A673 (cell line): ENCODE results near the gene PKP1. TPM values are rescaled to one million over a fixed set of nuclear protein-coding genes. Genes with fewer than 3 reads are reported as not detected.

Experiments used
- BruUV-seq: library from RNA; stranded (reverse); fragments of 400-500 nt; replicated peaks from 2 replicates; lab custom pipeline; 2021; lab: Mats Ljungman, UMichigan
- CTCF ChIA-PET: fragments of 300-600 bp; sonication (Branson Sonifier 250); formaldehyde crosslinking; loops from one replicate; lab custom pipeline; 2022; ENCODE audit warnings: antibody characterized with exemption; lab: Charles Lee
- POLR2A ChIA-PET: fragments of 300-600 bp; sonication (Branson Sonifier 250); formaldehyde crosslinking; loops from one replicate; lab custom pipeline; 2022; ENCODE audit warnings: antibody characterized with exemption; ENCODE audit not compliant: low non-redundant PET; lab: Charles Lee
- DNase-seq: peaks from one replicate; pipeline ENCODE4 v3.0.0-alpha.2; 2015; ENCODE audit warnings: low spot score
- H3K27ac ChIP-seq: fragments of 200-600 bp; sonication (generic); 2 replicates; pipeline ENCODE4 v1.5.1; 2016; ENCODE audit warnings: mixed run types, low read depth, mild to moderate bottlenecking, mixed read lengths, antibody characterized with exemption, low read length; ENCODE audit not compliant: poor library complexity, severe bottlenecking
- H3K27me3 ChIP-seq: fragments of 200-600 bp; sonication (generic); replicated peaks from 2 replicates; pipeline ENCODE4 v1.6.1; 2017; ENCODE audit warnings: mixed run types, low read depth, mild to moderate bottlenecking, mixed read lengths, antibody characterized with exemption, low read length; ENCODE audit not compliant: insufficient read depth, poor library complexity
- H3K36me3 ChIP-seq: fragments of 200-600 bp; sonication (generic); 2 replicates; pipeline ENCODE4 v1.6.1; 2016; ENCODE audit warnings: mixed run types, mild to moderate bottlenecking, mixed read lengths, antibody characterized with exemption, low read length; ENCODE audit not compliant: insufficient read depth, poor library complexity, severe bottlenecking
- H3K4me1 ChIP-seq: fragments of 200-600 bp; sonication (generic); 2 replicates; pipeline ENCODE4 v1.6.1; 2017; ENCODE audit warnings: mixed run types, mild to moderate bottlenecking, mixed read lengths, antibody characterized with exemption, low read length; ENCODE audit not compliant: insufficient read depth, poor library complexity, severe bottlenecking
- H3K4me3 ChIP-seq: fragments of 200-600 bp; sonication (generic); 2 replicates; pipeline ENCODE4 v1.5.1; 2016; ENCODE audit warnings: low read depth, mixed run types, mild to moderate bottlenecking, mixed read lengths, low read length; ENCODE audit not compliant: poor library complexity, severe bottlenecking
- H3K9me3 ChIP-seq: fragments of 200-600 bp; sonication (generic); 2 replicates; pipeline ENCODE4 v1.6.1; 2016; ENCODE audit warnings: mixed run types, low read depth, mild to moderate bottlenecking, mixed read lengths, antibody characterized with exemption, low read length; ENCODE audit not compliant: poor library complexity, severe bottlenecking
- EZH2 ChIP-seq: fragments of 200-600 bp; sonication (generic); IDR thresholded peaks from 2 replicates; pipeline ENCODE4 v1.6.1; 2017; ENCODE audit warnings: borderline replicate concordance, low read depth, mild to moderate bottlenecking, mixed read lengths, antibody characterized with exemption, low read length; ENCODE audit not compliant: poor library complexity, severe bottlenecking
- intact Hi-C: fragments of 100-400 bp; cut with micrococcal nuclease; formaldehyde crosslinking; loops from one replicate; pipeline ENCODE4 v1.10.0; 2022; ENCODE audit not compliant: unreplicated experiment
- total RNA-seq: library from RNA; stranded (reverse); gene quantifications from 2 replicates; pipeline ENCODE4 v1.2.3, GENCODE V29; 2021
- TF ChIP-seq, protein P1 (sequence below): fragments of 300-800, 200-600 bp; sonication (generic); conservative IDR thresholded peaks from 2 replicates; pipeline ENCODE4 v1.5.1; 2017; ENCODE audit warnings: low read depth, mild to moderate bottlenecking, antibody characterized with exemption, low read length, moderate library complexity, mixed read lengths

The PKP1 gene
- total RNA-seq, 1 experiment from 2014 or later, result 535 TPM

DNA sequence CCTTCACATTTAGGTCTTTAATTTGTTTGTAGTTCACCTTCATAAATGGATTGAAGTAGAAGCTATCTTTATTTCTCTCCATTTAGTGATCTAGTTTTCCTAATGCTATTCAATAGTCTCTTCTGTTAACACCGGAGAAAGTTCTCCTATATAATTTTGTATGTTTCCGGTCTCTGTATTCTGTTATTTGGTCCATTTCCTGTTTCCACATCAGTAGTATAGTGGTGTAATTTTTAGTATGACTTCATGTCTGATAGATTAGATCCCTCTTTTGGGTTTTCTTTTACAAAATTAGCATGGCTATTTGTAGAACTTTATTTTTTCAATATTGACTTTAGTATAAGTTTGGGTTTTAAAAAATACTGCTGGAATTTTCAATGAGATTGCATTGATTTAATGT, 41.6 kb upstream of the PKP1 start:
- H3K27ac ChIP-seq, result peak overlapping the region; percentile 70
- H3K4me1 ChIP-seq, result peaks cover 9% of the 10 kb centered on the region
- ChIA-PET CTCF (no interaction called here), POLR2A (interaction anchor here (1.3 kb wide), 1 partner anchor 47 kb away, joined by 3 read pairs; no protein-coding TSS in a partner anchor)
- H3K36me3 ChIP-seq, result no peaks in the 10 kb centered on the region
- peak; percentile 76 for DNase-seq
- peaks cover 4% of the 10 kb centered on the region for H3K9me3 ChIP-seq
- TF ChIP-seq, protein P1, sequence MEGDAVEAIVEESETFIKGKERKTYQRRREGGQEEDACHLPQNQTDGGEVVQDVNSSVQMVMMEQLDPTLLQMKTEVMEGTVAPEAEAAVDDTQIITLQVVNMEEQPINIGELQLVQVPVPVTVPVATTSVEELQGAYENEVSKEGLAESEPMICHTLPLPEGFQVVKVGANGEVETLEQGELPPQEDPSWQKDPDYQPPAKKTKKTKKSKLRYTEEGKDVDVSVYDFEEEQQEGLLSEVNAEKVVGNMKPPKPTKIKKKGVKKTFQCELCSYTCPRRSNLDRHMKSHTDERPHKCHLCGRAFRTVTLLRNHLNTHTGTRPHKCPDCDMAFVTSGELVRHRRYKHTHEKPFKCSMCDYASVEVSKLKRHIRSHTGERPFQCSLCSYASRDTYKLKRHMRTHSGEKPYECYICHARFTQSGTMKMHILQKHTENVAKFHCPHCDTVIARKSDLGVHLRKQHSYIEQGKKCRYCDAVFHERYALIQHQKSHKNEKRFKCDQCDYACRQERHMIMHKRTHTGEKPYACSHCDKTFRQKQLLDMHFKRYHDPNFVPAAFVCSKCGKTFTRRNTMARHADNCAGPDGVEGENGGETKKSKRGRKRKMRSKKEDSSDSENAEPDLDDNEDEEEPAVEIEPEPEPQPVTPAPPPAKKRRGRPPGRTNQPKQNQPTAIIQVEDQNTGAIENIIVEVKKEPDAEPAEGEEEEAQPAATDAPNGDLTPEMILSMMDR, result no peak
- TF ChIP-seq EZH2, result no peak
- intact Hi-C loops, result no loop called here
- no TSS peak for BruUV-seq
- no peaks in the 10 kb centered on the region for H3K27me3 ChIP-seq
- no peak overlapping the region for H3K4me3 ChIP-seq

DNA sequence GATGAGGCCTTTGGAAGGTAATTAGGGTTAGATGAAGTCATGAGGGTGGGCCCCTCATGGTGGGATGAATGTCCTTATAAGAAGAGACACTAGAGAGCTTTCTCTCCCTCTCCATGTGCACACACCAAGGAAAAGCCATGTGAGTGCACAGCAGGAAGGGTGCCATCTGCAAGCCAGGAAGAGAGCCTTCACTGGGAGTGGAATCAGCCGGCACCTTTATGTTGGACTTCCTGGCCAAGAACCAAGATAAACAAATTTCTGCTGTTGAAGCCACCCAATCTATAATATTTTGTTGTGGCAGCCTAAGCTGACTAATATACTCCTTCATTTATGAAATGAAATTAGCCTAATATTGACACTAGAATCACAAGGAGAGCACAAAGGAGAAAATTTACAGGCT, 38.2 kb upstream of the PKP1 start:
- no TSS peak for BruUV-seq
- Histone ChIP-seq H3K4me1 (peaks cover 9% of the 10 kb centered on the region), H3K27me3 (no peaks in the 10 kb centered on the region)

DNA sequence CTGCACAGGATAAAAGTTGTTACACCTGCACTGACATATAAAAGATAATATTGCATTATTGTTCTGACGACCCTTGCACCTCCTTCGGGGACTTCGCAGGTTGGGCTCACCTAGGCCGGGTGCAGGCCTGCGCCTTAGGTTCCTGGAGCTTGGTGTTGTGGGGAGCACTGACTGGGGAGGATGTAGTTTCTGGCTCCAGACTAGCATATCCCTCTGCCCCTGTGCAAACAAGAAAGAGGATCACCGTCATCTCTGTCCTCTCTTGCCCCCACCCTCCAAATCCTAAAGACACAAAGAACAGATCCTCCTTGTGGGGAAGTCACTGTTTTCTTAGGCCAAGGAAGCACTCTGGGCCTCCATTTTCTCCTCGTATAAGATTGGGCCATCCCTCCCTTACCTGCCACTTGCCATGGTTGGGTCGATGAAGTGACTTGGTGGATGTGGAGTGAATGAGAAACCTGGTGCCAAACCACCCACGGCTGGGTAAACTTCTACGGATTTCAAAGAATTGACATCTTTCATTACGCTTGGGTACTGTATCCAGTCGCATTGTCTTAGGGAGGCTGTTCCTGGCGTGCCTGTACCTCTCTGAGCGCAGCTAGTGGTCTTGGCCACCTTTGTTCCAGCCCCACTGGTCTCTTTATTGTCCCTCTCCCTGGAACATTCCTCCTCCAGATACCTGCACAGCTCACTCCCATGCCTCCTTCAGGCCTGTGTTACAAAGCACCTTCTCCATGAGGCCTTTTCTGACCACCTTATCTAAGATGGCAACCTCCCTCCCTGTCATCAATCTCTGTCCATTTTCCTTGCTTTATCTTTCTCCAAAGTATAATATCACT, 34.4 kb upstream of the PKP1 start:
- Histone ChIP-seq H3K9me3 (no peaks in the 10 kb centered on the region), H3K4me1 (peaks cover 6% of the 10 kb centered on the region), H3K36me3 (no peaks in the 10 kb centered on the region), H3K27ac (no peak overlapping the region), H3K27me3 (no peaks in the 10 kb centered on the region), H3K4me3 (no peak overlapping the region)
- TF ChIP-seq EZH2, result no peak
- TF ChIP-seq, protein P1, result no peak
- BruUV-seq, result no TSS peak
- intact Hi-C loops, result no loop called here
- DNase-seq, result no peak
- POLR2A ChIA-PET, result no interaction called here
- CTCF ChIA-PET, result no interaction called here

More for the DNA sequence above, 38.2 kb upstream of the PKP1 start:
- TF ChIP-seq, protein P1, result no peak
- no peak for TF ChIP-seq EZH2
- no peak for DNase-seq
- no peak overlapping the region for H3K4me3 ChIP-seq
- ChIA-PET POLR2A (no interaction called here), CTCF (no interaction called here)
- intact Hi-C loops, result no loop called here
- H3K9me3 ChIP-seq, result peaks cover 4% of the 10 kb centered on the region
- H3K27ac ChIP-seq, result no peak overlapping the region
- no peaks in the 10 kb centered on the region for H3K36me3 ChIP-seq
